ENCODE results near the gene KIF16B. TPM values are rescaled to one million over a fixed set of nuclear protein-coding genes. Genes with fewer than 3 reads are reported as not detected.
"Not testable (repeated sequence)": the region's sequence is repeated elsewhere in the genome, so short reads cannot be mapped to it uniquely, and the experiment has no call there.

The KIF16B gene
- total RNA-seq, 1 donor from 2014 or later: 21.6 TPM

GRCh38 chr20:16293590-16293989, 279.7 kb downstream of the KIF16B start:
- no peak for DNase-seq (ENCODE audit: low spot score)

DNA sequence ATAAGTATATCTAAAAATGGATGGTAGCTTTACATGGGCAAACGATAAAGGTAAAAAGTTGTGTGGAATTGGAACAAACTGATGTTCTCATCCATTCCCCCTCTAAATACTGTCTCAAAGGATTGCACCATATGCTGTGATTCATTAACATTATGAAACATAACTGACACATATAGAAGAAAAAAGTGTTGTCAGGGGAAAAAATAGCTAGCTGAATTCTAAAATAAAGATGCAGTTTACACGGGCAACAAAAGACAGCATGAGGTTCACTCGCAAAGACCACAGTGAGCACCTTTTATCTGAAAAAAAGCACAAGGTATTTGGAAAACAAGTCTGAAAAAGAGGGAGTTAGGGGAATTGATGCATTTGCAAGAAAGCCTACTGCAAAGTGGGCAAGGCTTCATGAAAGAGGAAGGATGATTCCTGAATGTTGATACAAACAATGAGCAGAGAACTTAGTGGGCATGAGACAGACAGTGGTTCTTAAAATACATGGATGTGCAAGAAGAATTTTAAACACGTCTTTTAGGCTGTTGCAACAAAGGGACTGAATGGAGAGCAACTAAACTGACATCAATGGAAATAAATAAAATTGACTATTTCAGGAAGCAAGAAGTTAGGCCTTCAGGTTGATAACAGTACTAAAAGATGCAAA, 280.9 kb downstream of the KIF16B start:
- DNase-seq (ENCODE audit: low spot score): no peak

DNA sequence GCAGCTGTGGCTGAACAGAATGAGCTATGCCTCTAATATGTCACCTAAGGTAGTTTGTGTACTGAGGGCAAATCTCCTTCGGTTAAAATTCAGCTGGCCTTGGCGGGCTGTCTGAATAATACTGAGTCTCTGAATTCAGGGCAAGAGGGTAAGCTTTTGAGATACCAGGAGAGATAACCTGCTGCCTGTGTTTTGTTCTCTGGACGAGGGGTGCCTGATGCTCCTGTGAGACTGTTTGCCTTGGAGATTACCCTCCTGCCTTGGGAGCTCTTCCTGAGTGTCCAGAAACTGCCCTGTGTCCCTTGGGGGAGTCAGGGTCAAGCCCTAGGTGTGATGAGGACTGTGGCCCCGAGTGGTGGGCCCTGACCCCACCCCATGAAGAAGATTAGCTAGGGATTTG, 282.9 kb downstream of the KIF16B start:
- DNase-seq (ENCODE audit: low spot score): no peak

- no peak for DNase-seq (ENCODE audit: low spot score)
These were observed 285.5 kb downstream of the KIF16B start for GRCh38 chr20:16287776-16288175.

GRCh38 chr20:16286601-16287000, 286.6 kb downstream of the KIF16B start:
- no peak for DNase-seq (ENCODE audit: low spot score)

DNA sequence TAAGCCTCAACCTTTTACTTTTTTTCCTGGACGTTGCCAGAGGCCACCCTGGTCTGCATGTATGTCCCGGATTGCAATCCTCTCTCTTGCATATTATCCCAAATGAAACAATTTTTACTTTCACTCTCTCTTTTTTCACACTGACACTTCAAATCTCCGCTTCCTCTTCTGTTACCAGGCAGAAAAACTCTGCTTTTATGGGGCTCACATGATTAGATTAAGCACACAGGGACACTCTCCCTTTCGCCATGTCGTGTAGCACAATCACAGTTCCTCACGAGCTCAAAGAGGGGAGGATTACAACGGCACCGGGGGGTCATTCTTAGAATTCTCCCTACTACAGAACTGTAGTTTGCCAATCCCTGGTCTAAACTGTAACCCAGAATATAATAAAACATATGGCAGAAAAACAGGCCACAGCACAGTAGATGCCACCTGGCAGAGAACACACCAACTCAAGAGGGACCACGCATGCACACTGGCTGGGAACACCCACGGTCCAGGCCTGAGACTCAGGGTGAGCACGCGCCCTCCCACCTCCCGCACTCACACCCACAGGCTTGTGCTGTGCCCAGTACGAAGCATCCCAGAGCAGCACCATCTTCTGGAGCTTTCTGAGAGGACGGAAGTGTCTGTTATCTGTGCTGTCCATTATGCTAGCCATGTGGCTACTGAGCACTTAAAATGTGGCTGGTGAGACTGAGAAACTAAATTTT, 288.7 kb downstream of the KIF16B start:
- DNase-seq (ENCODE audit: low spot score): no peak

- no peak for DNase-seq (ENCODE audit: low spot score)
These were observed 289.3 kb downstream of the KIF16B start for GRCh38 chr20:16283978-16284377.

- no peak for DNase-seq (ENCODE audit: low spot score)
These were observed 289.9 kb downstream of the KIF16B start for GRCh38 chr20:16283307-16283706.

DNA sequence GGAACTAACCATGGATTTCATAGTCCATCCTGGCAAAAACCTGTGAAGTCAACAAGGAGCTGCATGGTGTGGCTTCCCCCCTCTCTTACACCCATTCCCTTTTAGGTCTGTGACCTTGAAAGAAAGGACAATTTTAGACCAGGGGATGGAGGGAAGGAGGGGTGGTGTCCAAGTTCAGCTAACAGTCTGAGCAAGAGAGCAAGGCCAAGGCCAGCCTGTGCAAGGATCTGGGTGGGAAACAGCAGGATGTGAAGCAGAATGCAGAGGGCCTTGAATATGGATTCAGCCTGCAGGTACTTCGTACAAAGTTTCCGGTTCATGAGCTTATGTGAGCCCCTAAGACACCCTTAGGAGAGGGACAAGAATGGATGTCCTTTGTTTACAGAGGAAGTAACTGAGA, 293.0 kb downstream of the KIF16B start:
- no peak for DNase-seq (ENCODE audit: low spot score)

GRCh38 chr20:16279320-16279719, 293.9 kb downstream of the KIF16B start:
- DNase-seq (ENCODE audit: low spot score): no peak

DNA sequence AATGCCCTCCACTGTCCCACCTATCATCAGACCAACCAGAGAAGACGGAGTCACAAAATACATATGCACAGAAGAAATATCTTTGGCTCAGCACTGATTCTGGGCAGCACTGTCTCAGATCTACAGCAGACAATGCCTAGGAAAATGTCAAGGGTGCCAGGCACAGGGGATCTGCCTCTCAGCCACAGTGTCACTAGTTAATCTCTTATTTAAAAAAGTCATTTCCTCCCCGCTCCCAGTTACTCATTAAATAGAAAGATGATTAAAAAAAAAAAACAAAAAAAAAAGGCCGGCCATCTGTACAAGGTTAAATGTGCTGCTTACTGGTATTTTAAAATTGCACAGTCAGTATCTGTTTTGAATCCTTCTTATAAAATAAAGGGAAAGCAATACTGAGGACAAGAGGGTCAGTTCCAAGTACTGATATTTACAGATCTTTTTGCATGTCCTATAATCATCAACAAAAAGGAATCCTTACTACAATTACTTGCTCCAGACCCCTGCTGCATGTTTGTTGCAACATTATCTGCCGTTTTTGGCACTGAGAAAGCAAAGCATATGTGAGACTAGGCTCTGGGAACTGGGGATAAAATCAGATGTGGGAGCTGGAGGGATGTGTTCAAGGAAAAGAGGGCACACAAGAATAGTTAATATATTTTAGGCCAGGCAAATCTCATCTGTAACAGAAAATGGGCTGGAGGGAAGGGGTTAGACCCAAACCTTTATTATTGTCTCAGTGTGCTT, 299.3 kb downstream of the KIF16B start:
- DNase-seq (ENCODE audit: low spot score): no peak

DNA sequence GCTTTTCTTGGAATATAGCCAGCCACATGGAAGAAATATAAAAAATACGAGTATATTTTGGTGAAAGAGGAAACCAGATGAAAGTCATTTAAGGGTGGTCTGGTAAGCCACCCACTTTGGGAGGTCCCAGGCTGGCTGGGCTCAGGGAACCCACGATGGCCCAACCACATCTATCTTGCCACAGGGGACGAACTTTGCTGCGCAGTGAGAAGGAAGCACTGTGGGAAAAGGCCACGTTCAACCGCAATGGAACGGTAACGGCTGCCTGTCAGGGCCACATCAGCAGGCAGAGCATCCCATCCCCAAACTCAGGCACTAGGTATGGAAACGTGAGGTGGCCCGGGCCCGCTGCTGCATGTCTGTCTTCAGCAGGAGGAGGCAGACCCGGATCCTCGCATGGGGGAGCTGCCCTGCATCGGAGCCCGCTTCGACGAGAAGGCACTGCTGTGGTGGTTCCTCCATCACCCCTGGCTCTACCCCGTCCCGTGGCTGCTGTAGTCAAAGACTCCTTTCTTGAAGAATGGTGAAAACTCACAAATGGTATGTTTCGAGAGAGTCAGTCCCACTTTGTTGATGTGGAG, 300.4 kb downstream of the KIF16B start:
- no peak for DNase-seq (ENCODE audit: low spot score)

GRCh38 chr20:16271450-16271849, 301.8 kb downstream of the KIF16B start:
- no peak for DNase-seq (ENCODE audit: low spot score)

DNA sequence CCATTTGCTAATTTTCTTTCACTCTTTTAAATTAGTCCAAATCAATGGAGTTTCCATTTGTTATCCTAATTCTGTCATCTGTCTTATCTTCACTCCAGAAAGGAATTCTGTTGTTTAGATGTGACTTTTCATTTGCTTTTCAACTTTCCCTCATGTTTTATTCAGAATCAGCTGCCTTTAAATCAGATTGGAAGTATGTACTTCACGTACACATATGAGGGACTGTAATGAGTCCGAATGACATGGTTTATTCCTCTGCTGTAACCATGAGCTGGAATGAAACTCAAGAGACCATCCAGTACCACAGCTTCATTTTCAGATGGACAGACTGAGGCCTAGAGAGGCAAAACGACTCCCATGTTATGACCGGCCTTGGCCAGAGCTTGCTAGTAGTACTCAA, 302.3 kb downstream of the KIF16B start:
- DNase-seq (ENCODE audit: low spot score): no peak

DNA sequence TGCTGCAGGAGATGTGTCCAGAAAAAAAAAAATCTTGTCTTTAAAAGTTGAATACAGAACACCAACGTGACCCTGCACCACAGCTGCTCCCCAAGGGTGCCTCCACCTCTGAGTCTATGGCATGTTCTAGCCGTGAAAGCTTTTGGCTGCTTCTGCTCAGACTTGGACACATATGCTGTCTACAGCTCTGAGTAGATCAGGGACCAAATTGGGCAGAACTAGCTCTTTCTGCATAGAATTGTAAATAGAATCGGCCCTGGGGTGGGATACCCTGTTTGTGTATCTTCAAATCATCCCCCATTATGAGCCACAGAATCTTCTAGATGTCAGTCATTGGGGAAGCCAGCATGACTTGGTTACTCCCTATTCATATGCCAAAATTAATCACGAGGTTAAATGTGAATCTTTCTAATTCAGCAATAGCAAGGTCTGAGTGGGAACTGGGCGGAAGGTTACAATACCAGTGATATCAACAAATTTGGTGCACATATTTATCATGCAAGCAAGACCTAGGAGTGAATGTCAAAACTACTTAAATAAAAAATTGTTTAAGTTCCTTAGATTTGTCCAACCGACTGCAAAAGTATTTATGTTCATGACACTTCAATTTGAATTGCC, 302.8 kb downstream of the KIF16B start:
- DNase-seq (ENCODE audit: low spot score): no peak

GRCh38 chr20:16267526-16267925, 305.7 kb downstream of the KIF16B start:
- DNase-seq (ENCODE audit: low spot score): no peak

DNA sequence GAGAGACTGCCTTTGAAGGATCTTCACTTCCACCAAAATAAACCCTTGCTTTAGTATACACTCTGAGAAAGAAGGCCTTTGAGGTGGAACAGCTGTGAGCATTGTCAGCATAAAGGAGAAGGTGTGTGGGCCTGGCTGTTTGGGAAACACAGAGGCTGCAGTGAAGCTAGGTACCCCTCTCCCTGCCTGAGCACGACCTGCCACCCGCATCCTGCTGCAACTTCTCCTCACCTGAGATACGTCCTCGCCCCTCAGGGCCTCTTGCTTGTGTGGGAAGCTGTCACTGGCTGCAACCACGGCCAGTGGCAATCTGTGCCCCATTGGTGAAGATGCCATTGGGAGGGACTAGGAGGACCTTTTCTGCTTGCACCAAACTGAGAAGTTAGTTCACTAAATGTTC, 307.9 kb downstream of the KIF16B start:
- no peak for DNase-seq (ENCODE audit: low spot score)

DNA sequence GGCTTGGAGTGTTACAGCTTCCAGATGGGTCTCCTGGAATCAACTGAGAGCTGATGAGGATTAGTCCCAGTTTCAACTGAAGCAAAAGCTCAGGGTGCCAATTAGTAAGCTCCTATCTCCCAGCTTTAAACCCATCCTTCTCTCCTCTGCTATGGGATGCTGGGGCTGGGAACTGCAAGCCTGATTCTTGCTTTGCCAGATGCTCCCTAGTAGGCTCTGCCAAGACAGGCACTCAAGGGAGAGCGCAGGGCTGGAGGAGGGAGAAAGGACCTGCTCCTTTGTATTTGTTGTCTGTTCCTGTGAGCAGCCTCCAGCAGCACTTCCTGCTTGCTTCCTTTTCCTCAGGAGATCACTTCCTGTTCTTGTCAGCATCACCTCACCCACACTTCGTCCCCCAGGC, 309.7 kb downstream of the KIF16B start:
- no peak for DNase-seq (ENCODE audit: low spot score)

GRCh38 chr20:16262594-16262993, 310.7 kb downstream of the KIF16B start:
- DNase-seq (ENCODE audit: low spot score): no peak

GRCh38 chr20:16261733-16262273, 311.4 kb downstream of the KIF16B start:
- no peak for DNase-seq (ENCODE audit: low spot score)

DNA sequence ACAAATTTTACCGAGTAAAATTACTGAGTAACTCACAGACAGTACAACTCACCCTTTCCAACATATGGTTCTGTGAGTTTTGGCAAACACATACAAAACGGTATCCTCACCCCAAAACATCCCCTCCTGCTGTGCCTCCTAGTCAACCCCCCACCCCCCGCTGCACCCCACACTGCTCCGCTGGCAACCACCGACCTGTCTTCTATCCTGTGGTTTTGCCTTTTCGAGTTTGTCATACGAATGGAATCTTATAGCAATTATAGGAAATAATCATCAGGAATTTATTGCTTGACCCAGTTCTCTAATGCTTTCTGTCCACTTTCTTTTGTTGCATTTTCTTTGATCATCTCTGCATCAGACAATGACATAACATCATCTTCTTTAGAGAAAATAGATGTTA, 312.3 kb downstream of the KIF16B start:
- no peak for DNase-seq (ENCODE audit: low spot score)

DNA sequence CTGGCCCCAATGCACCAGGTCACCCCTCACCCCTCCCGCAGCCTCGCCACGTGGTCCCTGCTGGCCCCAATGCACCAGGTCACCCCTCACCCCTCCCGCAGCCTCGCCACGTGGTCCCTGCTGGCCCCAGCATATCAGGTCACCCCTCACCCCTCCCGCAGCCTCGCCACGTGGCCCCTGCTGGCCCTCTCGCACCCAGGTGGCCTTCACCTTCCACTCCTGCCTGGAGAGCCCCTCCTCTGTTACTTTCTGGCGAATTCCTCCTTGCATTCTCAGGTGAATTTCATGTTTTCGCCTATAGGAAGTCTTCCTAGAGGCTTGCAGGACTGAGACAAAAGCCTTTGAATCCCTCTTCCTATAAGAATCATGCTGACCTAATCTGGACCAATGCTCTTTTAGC, 313.1 kb downstream of the KIF16B start:
- not testable (repeated sequence) for DNase-seq (ENCODE audit: low spot score)
